Lung microvascular endothelial cell (primary cell): ENCODE results near the gene MFSD6. TPM values are rescaled to one million over a fixed set of nuclear protein-coding genes. Genes with fewer than 3 reads are reported as not detected.
A peak's percentile ranks its signal among the peaks of the same experiment; 100 is the strongest.
"Not testable (repeated sequence)": the region's sequence is repeated elsewhere in the genome, so short reads cannot be mapped to it uniquely, and the experiment has no call there.

Experiments
- DNase-seq, 2 donors: peaks; one replicate each; pipeline versions ENCODE4 v3.0.0 to v3.0.0-alpha.2; 2010; ENCODE audit warnings: low read depth in 2 of 2
- total RNA-seq: library from RNA; depleted of rRNA; stranded (reverse); fragments of >200 nt; gene quantifications from 2 replicates; pipeline ENCODE4 v1.2.1, GENCODE V29; 2014

The MFSD6 gene
- total RNA-seq, 1 donor from 2014 or later = 3.0 TPM

DNA sequence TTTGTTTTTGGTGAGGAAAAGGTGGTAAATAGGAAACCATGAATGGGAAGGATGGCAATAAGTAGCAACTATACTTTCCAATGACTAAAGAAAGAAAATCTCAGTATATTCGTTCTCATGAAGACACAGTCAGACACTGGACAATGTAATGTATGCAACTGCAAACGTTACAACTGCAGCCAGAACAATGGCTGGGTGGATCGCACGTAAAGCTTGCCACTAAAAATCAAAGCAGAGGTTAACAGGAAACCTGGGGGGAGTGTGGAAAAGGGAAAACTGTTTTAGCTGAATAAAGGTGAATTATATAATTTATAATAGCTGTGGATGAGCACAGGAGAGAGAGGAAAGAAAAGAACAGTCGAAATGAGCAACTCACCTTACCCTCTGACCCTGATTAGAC is 93.1 kb downstream of the MFSD6 start:
- DNase-seq = peak in 1 of 2 donors; percentile 83

- peak in 1 of 2 donors; percentile 11 for DNase-seq
Measured at GRCh38 chr2:190501702-190502407, 93.7 kb downstream of the MFSD6 start.

GRCh38 chr2:190503088-190503487 is 94.9 kb downstream of the MFSD6 start:
- DNase-seq = peak in 1 of 2 donors; percentile 62

- no peak for DNase-seq
Measured at GRCh38 chr2:190504912-190505311, 96.8 kb downstream of the MFSD6 start.

DNA sequence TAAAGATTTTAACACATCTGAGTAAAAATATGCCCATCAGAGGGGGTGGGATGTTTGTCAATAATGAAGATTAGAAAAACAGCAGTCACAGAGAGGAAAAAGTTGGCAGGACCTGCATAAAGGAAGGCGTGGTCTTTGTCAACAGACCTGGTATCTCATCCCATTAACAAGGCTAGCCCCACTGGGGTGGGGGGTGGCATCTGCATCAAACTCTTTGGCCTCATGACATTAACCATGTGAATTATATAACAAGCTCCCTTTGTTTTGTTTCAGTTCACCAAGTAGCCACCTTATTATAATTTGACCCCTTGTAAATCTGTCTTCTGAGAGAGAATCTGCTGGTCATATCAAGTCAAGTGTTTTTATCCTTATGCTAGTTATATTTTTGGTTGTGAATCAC is 97.5 kb downstream of the MFSD6 start:
- no peak for DNase-seq

DNA sequence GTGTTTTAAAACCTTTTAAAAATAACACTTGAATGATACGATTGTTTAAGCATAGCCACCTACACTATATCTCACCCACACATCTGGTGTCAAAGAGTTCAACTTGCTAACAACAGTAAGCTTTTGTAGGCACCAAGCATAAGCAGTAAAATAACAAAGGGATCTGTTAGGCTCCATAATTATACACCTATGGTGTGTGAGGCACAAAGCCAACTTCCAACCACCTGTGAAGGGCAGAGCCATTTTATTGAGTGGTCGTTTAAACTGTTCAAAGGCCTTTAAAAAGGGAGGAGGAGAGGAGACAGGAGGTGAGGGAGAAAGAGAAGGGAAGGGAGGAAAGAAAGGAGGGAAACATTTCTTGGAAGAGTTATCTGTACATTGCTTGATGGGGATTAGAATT is 98.5 kb downstream of the MFSD6 start:
- DNase-seq = no peak

GRCh38 chr2:190507135-190507534 is 99.0 kb downstream of the MFSD6 start:
- peak; percentile 25 to 82 for DNase-seq

GRCh38 chr2:190509895-190510294 is 101.7 kb downstream of the MFSD6 start:
- not testable (repeated sequence) for DNase-seq

- DNase-seq = peak; percentile 62 to 81
Measured at GRCh38 chr2:190511104-190511503, 102.9 kb downstream of the MFSD6 start.

GRCh38 chr2:190512539-190513095 is 104.5 kb downstream of the MFSD6 start:
- no peak for DNase-seq

DNA sequence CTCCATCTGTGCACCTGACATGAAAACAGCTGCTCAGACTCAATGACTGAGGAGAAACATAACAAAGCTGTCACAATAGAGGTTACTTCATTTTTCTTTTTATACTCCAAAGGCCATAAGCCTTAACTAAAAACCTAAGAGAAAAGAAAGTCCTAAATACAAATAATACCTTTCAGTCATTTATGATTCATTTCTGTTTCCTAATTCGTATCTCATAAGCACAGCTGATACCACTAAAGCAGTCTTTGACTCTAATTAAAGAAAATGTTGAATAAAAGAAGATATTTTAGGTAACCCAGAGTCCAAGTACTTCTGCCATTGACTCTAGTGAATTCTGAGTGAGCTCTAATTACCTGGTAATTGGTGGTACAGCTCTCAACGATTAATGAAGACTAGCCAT is 105.7 kb downstream of the MFSD6 start:
- no peak for DNase-seq

DNA sequence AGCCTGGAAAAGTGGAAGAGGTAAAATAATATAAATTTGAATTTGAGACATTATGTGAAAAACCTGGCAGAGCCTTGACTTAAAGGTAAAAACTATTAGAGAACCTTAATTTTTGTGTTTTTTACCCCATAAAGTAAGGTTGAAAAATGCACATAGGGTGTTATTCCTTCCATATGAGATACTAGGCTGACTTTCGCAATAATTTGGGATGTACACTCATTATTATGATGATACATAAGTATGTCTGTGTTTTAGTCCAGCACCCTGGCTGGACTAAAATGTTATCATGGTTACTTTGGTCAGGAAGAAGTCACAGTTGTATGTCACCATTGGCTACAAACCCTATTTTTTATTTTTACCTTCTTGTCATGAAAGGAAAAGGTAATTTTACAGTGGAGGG is 106.5 kb downstream of the MFSD6 start:
- no peak for DNase-seq

DNA sequence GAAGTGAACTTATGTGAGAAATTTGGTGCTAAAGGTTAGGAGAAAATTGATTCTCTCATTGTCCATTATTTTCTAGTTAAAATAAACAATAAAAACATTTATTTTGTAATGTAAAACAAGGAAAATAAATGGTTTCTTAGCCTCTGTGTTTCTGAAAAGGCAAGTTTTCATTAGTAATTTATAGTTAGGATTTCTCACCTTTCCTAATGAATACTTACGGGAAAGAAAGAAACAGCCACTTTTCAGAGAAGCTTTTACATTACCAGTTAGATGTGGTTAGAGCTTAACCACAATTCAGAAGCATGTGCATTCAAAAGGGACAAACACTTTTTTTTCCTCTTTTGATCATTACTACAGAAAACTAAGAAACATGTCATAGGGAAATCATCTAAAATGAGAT is 107.5 kb downstream of the MFSD6 start:
- no peak for DNase-seq

DNA sequence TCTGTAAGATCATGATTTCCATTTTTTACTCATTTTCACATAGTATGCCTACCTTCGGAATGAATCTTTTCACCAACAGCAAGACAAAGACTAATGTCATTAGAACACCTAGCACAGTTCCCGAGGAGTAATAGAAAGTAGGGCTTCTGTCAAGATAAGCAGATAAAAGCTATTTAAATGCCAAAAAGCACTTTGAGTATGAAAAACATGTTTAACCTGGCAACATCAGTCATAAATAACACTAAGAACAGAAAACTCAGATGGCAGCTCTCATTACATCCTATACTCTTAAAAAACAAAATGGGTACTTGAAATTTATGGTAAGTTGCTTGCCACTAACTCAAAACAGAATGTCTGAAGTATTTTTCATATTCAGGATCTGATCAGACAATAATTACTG is 109.3 kb downstream of the MFSD6 start:
- no peak for DNase-seq

DNA sequence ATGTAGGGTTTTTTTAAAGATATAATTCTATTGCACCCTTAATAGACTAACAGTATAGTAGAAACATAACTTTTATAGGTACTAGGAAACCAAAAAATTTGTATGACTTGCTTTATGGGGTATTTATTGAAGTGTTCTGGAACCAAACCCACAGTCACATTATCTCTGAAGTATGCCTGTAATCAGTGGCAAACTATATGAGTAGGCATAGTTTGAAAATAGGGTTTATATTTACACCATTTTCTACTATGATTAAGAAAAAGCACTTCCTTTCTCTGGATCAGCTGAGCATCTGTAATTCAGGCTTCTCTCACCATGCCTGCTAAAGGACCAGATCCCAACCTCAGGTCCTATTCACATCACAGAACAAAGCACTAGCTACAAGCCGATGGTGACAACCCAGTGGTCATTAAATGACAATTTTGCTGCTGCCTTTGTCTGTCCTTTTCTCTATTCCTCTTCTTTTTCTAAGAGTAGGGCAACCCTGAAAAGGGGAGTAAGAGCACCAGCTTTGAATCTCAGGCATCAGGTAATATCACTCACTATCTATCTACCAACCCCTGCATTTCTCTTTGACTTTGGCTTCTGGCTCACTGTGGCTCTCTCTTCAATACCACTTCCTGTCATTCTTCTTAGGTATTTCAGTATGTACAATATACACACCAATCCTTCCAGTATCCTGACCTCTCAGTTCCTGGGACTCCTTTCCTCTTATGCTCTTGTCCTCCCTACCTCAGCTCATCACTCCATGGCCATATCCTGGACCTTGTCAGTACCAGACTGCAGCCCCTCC is 112.0 kb downstream of the MFSD6 start:
- DNase-seq = no peak

GRCh38 chr2:190524928-190525327 is 116.8 kb downstream of the MFSD6 start:
- no peak for DNase-seq

- no peak for DNase-seq
Measured at GRCh38 chr2:190526105-190526750, 118.1 kb downstream of the MFSD6 start.

DNA sequence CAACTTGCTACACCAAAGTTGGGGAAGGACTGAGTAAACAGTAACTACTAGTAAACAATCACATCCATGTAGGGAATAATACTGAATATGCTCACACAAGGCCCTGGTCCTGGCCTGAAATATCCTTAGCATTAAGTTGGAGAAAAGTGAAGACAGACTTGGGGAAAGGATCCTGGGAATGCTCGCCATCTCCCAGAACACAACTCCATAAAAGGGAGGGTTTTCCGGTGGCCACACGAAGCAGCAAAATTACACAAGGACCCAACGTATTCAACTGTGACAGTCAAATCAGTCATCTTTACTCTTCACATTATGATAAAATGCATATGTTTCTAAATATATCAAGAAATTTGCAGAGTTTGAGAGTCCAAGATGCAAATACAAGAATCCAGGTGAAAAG is 119.1 kb downstream of the MFSD6 start:
- DNase-seq = no peak

DNA sequence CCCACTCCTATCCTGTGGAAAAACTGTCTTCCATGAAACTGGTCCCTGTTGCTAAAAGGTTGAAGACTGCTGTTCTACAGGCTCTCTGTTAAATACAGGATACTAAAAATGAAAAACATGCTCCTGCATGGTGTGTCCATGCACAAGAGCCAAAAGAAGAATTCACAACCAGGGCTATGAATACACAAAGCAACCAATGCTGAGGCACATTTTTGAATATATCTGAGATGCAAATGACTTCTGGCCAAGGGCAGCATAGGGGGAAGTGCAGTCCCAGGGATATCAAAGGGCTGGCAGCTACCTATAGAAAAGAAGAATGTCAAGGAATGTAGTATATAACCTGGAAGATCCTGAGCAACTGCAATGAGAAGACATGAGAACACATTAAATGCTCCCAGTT is 119.8 kb downstream of the MFSD6 start:
- no peak for DNase-seq

DNA sequence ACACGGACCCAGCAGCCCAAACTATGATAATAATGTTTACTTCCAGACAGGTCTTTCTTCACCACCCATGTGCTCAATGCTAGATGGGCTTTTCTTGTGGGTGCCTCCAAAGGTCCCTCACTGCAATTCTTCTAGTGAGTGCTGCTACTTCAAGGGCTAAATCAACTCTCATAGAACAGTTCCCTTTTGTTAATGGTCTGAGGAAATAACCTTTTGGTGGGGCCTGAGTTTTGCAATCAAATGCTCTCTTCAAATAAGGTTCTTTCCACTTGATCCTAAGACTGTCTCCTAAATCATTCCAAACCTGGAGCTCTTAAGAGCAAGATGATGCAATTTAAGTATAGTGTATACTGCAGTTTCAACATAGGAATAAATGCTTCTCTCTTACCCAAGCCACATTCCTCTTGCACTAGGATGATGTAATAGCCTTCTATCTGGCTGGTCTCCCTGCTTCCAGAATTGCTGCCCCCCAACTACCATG is 120.4 kb downstream of the MFSD6 start:
- no peak for DNase-seq

DNA sequence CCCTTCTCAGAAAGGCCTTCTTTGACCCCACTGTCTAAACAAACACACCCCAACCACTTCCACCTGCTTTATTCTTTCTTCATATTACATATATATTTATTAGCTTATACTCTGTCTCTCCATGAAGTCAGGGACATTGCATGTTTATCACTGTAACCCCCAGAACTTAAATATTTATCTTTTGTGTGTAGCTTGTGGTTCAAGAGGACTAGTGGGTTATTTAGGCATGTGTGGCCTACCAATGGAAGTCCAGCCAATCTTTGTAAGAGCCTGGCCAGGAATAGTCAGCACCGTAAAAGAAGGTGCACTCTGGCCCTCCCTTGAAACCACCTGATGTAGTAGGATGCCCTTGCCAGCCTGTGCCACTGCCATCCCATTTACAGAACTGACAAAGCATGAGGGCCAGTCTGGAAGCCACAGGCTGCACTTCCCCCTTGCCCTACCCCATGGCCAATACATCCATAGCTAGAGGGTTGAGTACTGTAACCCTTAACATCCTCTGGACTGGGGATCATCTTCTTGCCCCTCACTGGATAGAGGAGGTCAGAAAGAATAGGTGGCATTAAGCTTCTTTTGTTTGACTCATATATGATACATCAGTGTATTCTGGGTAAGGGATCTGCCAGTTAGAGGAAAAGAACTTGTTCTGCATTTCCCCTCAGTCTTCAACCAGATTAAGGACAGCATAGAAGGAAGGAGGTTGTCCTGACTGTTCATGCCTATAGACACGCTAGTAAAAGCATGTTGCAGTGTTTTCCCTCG is 121.5 kb downstream of the MFSD6 start:
- no peak for DNase-seq
